ENCODE measurements around the gene CNGB1. TPM values are rescaled to one million over a fixed set of nuclear protein-coding genes. Genes with fewer than 3 reads are reported as not detected.

The CNGB1 gene
- total and polyA plus RNA-seq, 2 of the 13 experiments (the other 11 are each of a cell fraction or from before 2014, with no cell fraction given): 0.02 to 0.15 TPM

GRCh38 chr16:57862698-57863433, 108.1 kb downstream of the CNGB1 start (continued):
- TF ChIP-seq SP4 (CRISPR knock-in tag; IDR thresholded peaks at IDR 0.05) (peak; percentile 64; the same call in 1 of the 2 replicates), ZBTB33 (CRISPR knock-in tag; IDR thresholded peaks at IDR 0.05) (peak; percentile 71; the same call in 1 of the 2 replicates), MAFK (conservative IDR thresholded peaks at IDR 0.05 in 1 of 2, IDR thresholded peaks at IDR 0.05 in 1 of 2; ENCODE audit: low read length in 2 of 2) (0 out of 4 replicates have a peak, but pooled peaks of 1 of the 2 experiments have one; percentile 6), ZNF446 (CRISPR knock-in tag; IDR thresholded peaks at IDR 0.05) (no peak), ZNF264 (CRISPR knock-in tag; IDR thresholded peaks at IDR 0.05) (peak; percentile 91), ZNF704 (CRISPR knock-in tag; IDR thresholded peaks at IDR 0.05; ENCODE audit: borderline replicate concordance) (no peak), ZNF687 (CRISPR knock-in tag; IDR thresholded peaks at IDR 0.05) (peak; percentile 68), MTERF4 (CRISPR knock-in tag; IDR thresholded peaks at IDR 0.05) (no peak), NFE2 (CRISPR knock-in tag; IDR thresholded peaks at IDR 0.05) (no peak), POGZ (CRISPR knock-in tag; IDR thresholded peaks at IDR 0.05) (peak; percentile 86), ZNF10 (CRISPR knock-in tag; IDR thresholded peaks at IDR 0.05; ENCODE audit: borderline replicate concordance, low read depth) (no peak), MYNN (CRISPR knock-in tag; IDR thresholded peaks at IDR 0.05; ENCODE audit: low read depth) (0 out of 2 replicates have a peak, but pooled peaks have one; percentile 53), ARNT2 (CRISPR knock-in tag; IDR thresholded peaks at IDR 0.05; ENCODE audit: low read depth) (peak; percentile 79; the same call in 1 of the 2 replicates), ZNF616 (CRISPR knock-in tag; IDR thresholded peaks at IDR 0.05; ENCODE audit: low read depth) (peak; percentile 79; the same call in 1 of the 2 replicates), TAF1 (CRISPR knock-in tag; IDR thresholded peaks at IDR 0.05) (peak; percentile 44; the same call in 1 of the 2 replicates)
- TF ChIP-seq, protein P1, sequence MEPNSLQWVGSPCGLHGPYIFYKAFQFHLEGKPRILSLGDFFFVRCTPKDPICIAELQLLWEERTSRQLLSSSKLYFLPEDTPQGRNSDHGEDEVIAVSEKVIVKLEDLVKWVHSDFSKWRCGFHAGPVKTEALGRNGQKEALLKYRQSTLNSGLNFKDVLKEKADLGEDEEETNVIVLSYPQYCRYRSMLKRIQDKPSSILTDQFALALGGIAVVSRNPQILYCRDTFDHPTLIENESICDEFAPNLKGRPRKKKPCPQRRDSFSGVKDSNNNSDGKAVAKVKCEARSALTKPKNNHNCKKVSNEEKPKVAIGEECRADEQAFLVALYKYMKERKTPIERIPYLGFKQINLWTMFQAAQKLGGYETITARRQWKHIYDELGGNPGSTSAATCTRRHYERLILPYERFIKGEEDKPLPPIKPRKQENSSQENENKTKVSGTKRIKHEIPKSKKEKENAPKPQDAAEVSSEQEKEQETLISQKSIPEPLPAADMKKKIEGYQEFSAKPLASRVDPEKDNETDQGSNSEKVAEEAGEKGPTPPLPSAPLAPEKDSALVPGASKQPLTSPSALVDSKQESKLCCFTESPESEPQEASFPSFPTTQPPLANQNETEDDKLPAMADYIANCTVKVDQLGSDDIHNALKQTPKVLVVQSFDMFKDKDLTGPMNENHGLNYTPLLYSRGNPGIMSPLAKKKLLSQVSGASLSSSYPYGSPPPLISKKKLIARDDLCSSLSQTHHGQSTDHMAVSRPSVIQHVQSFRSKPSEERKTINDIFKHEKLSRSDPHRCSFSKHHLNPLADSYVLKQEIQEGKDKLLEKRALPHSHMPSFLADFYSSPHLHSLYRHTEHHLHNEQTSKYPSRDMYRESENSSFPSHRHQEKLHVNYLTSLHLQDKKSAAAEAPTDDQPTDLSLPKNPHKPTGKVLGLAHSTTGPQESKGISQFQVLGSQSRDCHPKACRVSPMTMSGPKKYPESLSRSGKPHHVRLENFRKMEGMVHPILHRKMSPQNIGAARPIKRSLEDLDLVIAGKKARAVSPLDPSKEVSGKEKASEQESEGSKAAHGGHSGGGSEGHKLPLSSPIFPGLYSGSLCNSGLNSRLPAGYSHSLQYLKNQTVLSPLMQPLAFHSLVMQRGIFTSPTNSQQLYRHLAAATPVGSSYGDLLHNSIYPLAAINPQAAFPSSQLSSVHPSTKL (CRISPR knock-in tag; IDR thresholded peaks at IDR 0.05): peak; percentile 97

All from HepG2 (cell line).